ENCODE data around the gene CORIN.

DNA sequence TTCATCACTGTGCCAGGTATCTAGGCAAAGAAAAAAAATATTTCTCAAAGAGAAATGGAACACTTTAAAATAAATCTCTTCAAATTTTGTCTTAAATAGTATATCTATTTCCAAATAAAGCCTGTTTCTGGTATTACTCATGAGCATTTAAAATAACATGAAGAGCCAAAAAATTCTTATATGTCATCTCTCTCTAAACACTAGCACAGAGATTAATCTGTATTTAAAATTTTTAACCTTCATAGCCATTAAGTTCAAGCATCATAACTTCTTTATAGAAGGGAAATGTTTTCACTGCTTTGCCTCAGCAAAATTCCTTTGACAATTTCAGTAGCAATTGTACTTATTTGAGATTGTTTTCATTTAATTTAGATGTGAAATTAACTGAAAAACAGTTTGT lies 5.1 kb upstream of the CORIN start:
- TF ChIP-seq POLR2A (IDR thresholded peaks at IDR 0.05) (no peak), CTCF (IDR thresholded peaks at IDR 0.05) (no peak)
